Thyroid gland (tissue), 4 donors: ENCODE data around the gene C21orf58.

Experiments
- CTCF ChIP-seq, 6 experiments: fragments of 200-600 bp in 3 of 6; fragments of 450-650 bp in 3 of 6; sonication (generic) in 3 of 6; IDR thresholded peaks; one replicate each; pipeline ENCODE4 v1.5.1; 2016 to 2019; ENCODE audit warnings: antibody characterized with exemption in 6 of 6, mild to moderate bottlenecking in 2 of 6, inconsistent platforms in 1 of 6, moderate library complexity in 1 of 6
- POLR2A ChIP-seq, 2 donors: fragments of 450-650 bp; IDR thresholded peaks; one replicate each; pipeline ENCODE4 v1.6.1; 2017; ENCODE audit warnings: antibody characterized with exemption in 2 of 2, mild to moderate bottlenecking in 2 of 2, moderate library complexity in 1 of 2

- no peak for TF ChIP-seq CTCF (IDR thresholded peaks at IDR 0.05)
- TF ChIP-seq POLR2A (IDR thresholded peaks at IDR 0.05), result no peak
These were observed 6.9 kb downstream of the C21orf58 start for GRCh38 chr21:46316708-46317324.
